HT-29 (cell line): Measurements from ENCODE around the gene RNF43. TPM values are rescaled to one million over a fixed set of nuclear protein-coding genes. Genes with fewer than 3 reads are reported as not detected.

Experiments used
- total RNA-seq: library from RNA; depleted of rRNA; stranded (reverse); fragments of >200 nt; shearing (Covaris generic); gene quantifications from 2 replicates; pipeline ENCODE4 v1.2.3, GENCODE V29; 2014; rRNA removed

RNF43 gene
- total RNA-seq, 1 experiment from 2014 or later = 136 TPM

Other genes starting within 250 kb of the RNF43 start
- not detected in 2 replicates for gene EPX, start 224.8 kb downstream of the RNF43 start, total RNA-seq
- gene MKS1, start 198.3 kb downstream of the RNF43 start, total RNA-seq = 5.1 and 8.9 TPM in 2 replicates
- not detected in 2 replicates for gene LPO, start 178.9 kb downstream of the RNF43 start, total RNA-seq
- gene MPO, start 136.6 kb downstream of the RNF43 start, total RNA-seq = not detected in 2 replicates
- 0.86 and 2.4 TPM in 2 replicates for gene TSPOAP1, start 88.7 kb downstream of the RNF43 start, total RNA-seq
- gene SUPT4H1, start 65.3 kb downstream of the RNF43 start, total RNA-seq = 53.0 and 60.0 TPM in 2 replicates
- not detected in 2 replicates for gene HSF5, start 70.9 kb upstream of the RNF43 start, total RNA-seq
- 39.1 and 50.0 TPM in 2 replicates for gene MTMR4, start 97.1 kb upstream of the RNF43 start, total RNA-seq